ENCODE data around the gene CHD9NB. TPM values are rescaled to one million over a fixed set of nuclear protein-coding genes. Genes with fewer than 3 reads are reported as not detected.
"Not testable (repeated sequence)": the region's sequence is repeated elsewhere in the genome, so short reads cannot be mapped to it uniquely, and the experiment has no call there.

CHD9NB gene
- polyA plus RNA-seq, 3 donors, result not detected

- Mint-ChIP-seq H3K27ac (no peak overlapping the region), H3K4me3 (no peak overlapping the region), H3K4me1 (peaks cover 11% of the 10 kb centered on the region), H3K36me3 (no peaks in the 10 kb centered on the region), H3K27me3 (ENCODE audit: low read depth in 3 of 3) (peaks cover 2 to 8% (median 3%) of the 10 kb centered on the region in 3 donors), H3K9me3 (peaks cover 0 to 3% (median 0%) of the 10 kb centered on the region in 7 donors)
- Histone ChIP-seq H3K79me2 (ENCODE audit: insufficient read depth, low read length) (no peaks in the 10 kb centered on the region), H3K27me3 (ENCODE audit: control insufficient read depth in 2 of 2, insufficient read depth in 2 of 2, low read length in 2 of 2) (no peaks in the 10 kb centered on the region), H2AFZ (ENCODE audit: insufficient read depth, low read depth, low read length, poor library complexity, severe bottlenecking) (no peak overlapping the region), H3K4me2 (replicated peaks; ENCODE audit: extremely low read depth, low read length, poor library complexity, severe bottlenecking) (no peak overlapping the region), H3K9ac (ENCODE audit: insufficient read depth, low read length, poor library complexity, severe bottlenecking) (no peak overlapping the region), H4K20me1 (ENCODE audit: insufficient read depth, low read length) (no peaks in the 10 kb centered on the region), H3K27ac (ENCODE audit: low read depth in 1 of 2, low read length in 2 of 2) (no peak overlapping the region), H3K9me3 (replicated peaks in 1 of 2; ENCODE audit: control insufficient read depth in 1 of 2, insufficient read depth in 1 of 2, low read length in 2 of 2) (no peaks in the 10 kb centered on the region), H3K36me3 (replicated peaks in 1 of 2; ENCODE audit: control insufficient read depth in 1 of 2, insufficient read depth in 2 of 2, low read length in 2 of 2) (no peaks in the 10 kb centered on the region), H3K4me3 (replicated peaks in 1 of 3; ENCODE audit: low read depth in 2 of 3, low read length in 3 of 3) (no peak overlapping the region), H3K4me1 (ENCODE audit: control insufficient read depth in 1 of 2, insufficient read depth in 2 of 2, low read length in 2 of 2) (peaks cover 6 to 11% of the 10 kb centered on the region in 2 donors)
- no peak for DNase-seq
- TF ChIP-seq CTCF (IDR thresholded peaks at IDR 0.05), result no peak
- intact Hi-C loops (cut with micrococcal nuclease), result loop anchor here in 1 of 2 donors (5.0 kb wide), 1 partner anchor 159 kb away; no protein-coding TSS in a partner anchor
- WGBS (ENCODE audit: insufficient coverage), result 100% methylated on average over 1 of the region's 4 CpGs
Measured at GRCh38 chr16:53048139-53048915, 4.4 kb downstream of the CHD9NB start.

GRCh38 chr16:53047515-53047914 is 5.2 kb downstream of the CHD9NB start:
- not testable (repeated sequence) for H3K27ac ChIP-seq (ENCODE audit: low read depth in 1 of 2, low read length in 2 of 2); H3K9me3 Mint-ChIP-seq; H3K79me2 ChIP-seq (ENCODE audit: insufficient read depth, low read length); H3K4me3 ChIP-seq (replicated peaks in 1 of 3; ENCODE audit: low read depth in 2 of 3, low read length in 3 of 3); H3K4me2 ChIP-seq (replicated peaks; ENCODE audit: extremely low read depth, low read length, poor library complexity, severe bottlenecking); H3K9ac ChIP-seq (ENCODE audit: insufficient read depth, low read length, poor library complexity, severe bottlenecking); H3K4me3 Mint-ChIP-seq; H3K4me1 Mint-ChIP-seq; H3K4me1 ChIP-seq (ENCODE audit: control insufficient read depth in 1 of 2, insufficient read depth in 2 of 2, low read length in 2 of 2); H2AFZ ChIP-seq (ENCODE audit: insufficient read depth, low read depth, low read length, poor library complexity, severe bottlenecking); H3K36me3 Mint-ChIP-seq; H3K27ac Mint-ChIP-seq; H3K27me3 Mint-ChIP-seq (ENCODE audit: low read depth in 3 of 3); DNase-seq; H3K27me3 ChIP-seq (ENCODE audit: control insufficient read depth in 2 of 2, insufficient read depth in 2 of 2, low read length in 2 of 2); H3K9me3 ChIP-seq (replicated peaks in 1 of 2; ENCODE audit: control insufficient read depth in 1 of 2, insufficient read depth in 1 of 2, low read length in 2 of 2); H4K20me1 ChIP-seq (ENCODE audit: insufficient read depth, low read length); H3K36me3 ChIP-seq (replicated peaks in 1 of 2; ENCODE audit: control insufficient read depth in 1 of 2, insufficient read depth in 2 of 2, low read length in 2 of 2)
- intact Hi-C loops (cut with micrococcal nuclease), result loop anchor here in 1 of 2 donors (5.0 kb wide), 1 partner anchor 160 kb away; no protein-coding TSS in a partner anchor
- no CpG with 5 or more reads among the region's 5 CpGs for WGBS (ENCODE audit: insufficient coverage)
